Urothelium cell line (cell line): ENCODE measurements around the gene TRMT11.
"Not testable (repeated sequence)": the region's sequence is repeated elsewhere in the genome, so short reads cannot be mapped to it uniquely, and the experiment has no call there.

Experiments
- DNase-seq: peaks from one replicate; pipeline ENCODE4 v3.0.0; 2011; ENCODE audit warnings: low spot score, mixed read lengths
- FAIRE-seq: peaks from 2 replicates; lab custom pipeline; 2011; peaks lifted over from hg19 to GRCh38; lab: Jason Lieb, UNC

The TRMT11 gene

GRCh38 chr6:125986301-125987025 lies at the start of gene TRMT11:
TSS of gene TRMT11 (plus strand) at chr6:125986540. CDS start at chr6:125986551, 11 bp downstream.
- FAIRE-seq (no peak), DNase-seq (peak; percentile 95)

DNA sequence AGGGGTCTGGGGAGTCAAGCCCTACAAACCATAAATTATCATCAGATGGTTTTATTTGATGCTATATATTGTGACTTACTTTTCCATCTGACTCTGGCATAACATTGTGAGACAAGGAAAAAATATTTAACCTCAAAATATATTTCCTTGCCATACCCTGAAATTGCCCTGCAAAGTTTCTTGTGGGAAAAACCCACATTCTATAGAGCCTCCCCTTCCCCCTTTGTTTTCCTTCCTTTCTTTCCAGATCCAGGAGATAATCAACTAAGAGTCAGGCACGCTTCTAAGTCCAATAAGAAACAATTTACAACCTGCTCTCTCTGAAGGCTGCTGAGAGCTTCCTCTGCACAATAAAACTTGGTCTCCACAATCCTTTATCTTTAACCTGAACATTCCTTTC lies 47.3 kb upstream of the TRMT11 start:
- no peak for DNase-seq
- no peak for FAIRE-seq

GRCh38 chr6:125939791-125940190 lies 46.5 kb upstream of the TRMT11 start:
- DNase-seq (no peak), FAIRE-seq (no peak)

GRCh38 chr6:125940247-125941041 lies 45.9 kb upstream of the TRMT11 start:
- no peak for FAIRE-seq

DNA sequence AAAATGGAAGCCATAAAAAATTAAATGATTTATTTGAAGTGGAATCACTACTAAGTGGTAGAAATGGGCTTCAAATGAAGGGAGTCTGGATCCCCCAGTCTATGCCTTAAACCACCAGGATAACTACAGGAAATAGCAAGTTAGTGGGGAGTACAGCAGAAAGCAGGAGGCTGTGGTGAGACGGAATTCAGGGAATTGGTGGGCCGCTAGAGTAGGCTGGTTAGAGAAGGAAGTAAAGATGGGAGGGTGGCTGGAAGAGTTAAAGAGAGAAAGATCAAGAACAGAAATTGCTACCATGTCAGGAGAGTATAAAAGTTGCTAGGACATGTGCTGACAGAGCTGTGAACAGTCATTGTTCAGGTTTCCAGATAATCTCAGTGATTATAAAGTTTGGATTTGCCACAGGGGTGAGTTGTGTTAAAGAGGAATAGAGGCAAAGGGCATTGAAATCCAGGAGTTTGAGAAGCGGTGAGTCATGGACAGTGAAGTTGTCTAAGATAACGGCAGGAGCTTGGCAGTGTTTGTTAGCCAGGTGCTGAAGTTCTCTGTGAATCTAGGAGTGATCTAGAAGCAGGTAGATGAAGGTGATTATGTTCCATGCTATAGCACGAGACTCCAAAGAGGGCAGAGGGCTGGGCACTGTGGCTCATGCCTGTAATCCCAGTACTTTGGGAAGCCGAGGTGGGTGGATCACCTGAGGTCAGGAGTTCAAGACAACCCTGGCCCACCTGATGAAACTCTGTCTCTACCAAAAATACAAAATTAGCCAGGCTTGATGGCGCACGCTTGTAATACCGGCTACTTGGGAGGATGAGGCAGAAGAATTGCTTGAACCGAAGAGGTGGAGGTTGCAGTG lies 43.4 kb upstream of the TRMT11 start:
- DNase-seq (no peak), FAIRE-seq (no peak)

More at GRCh38 chr6:125940247-125941041, 45.9 kb upstream of the TRMT11 start:
- DNase-seq: no peak

DNA sequence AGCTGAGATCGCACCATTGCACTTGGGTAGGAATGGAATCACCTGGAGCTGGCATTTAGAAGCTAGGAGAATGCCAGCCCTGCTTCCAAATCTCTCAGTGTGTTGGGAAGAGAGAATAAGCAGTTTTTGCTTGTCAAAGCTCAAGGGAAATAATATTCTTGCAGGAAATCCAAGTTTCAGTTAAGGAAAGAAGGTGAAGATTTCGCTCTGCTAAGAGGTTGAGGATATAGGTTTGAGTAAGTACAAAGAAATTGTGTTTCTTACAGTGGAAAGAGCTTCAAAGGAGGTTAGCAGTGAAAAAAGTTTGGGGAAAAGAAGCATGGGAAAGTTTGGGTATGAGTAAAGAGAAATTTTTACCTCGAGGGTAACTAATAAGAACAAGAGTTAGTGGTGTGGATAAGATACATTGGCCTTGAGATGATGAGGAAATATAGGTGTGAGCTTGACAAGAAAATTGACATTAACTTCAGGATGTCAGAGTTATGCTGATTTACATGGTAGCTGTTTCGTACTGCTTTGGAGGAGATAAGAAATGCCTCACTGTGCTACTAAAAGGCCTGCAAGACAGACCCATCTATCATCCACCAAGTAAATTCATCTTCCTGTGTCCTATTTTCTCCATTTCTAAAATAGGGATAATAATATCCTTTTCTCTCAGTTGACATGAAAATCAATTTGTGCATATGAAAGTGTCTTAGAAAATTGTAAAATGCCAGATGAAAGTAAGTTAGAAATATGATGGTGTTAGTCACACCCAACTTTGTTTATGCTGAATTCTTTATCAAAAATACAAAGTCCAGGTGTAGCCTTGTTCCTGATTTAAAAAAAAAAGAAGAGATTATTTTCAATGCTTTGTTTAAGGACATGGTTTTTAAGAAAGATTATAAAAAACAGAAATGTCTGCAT lies 42.6 kb upstream of the TRMT11 start:
- no peak for DNase-seq
- FAIRE-seq: no peak

DNA sequence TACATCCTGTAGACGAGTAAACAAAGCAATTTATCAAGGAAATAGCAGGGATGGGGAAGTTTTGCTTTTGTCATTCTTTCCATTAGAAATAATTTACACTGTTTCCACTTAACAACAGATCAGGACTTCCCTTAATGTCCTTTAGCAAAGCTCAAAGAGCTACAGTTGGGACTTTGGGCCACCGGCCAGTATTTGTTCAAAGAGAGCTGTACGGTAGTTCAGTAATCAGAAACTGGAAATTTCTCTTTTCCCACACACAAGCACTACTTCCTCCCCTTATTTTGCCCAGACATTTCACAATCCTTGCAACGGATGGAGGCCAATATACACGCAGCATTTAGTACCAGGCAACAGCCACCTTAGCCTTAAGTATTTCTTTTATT lies 41.9 kb upstream of the TRMT11 start:
- DNase-seq: no peak
- FAIRE-seq: no peak

DNA sequence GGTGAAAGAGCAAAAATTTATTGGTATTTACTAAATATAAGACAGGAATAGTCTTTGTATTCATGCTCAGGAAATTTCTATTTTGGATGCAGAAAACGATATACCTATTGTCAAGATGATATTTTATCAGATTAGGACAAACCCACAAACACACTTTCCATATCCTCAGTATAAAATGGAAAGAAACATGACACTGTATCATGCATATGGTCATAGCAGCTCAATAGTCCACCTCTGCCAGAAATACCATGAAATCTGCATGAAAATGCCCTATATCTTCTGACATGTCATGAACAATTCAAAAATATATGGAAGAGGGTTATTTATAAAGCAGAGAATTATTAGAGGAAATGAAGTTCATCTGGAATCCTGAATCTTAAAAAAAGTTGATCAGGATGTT lies 41.4 kb upstream of the TRMT11 start:
- FAIRE-seq (no peak), DNase-seq (no peak)

DNA sequence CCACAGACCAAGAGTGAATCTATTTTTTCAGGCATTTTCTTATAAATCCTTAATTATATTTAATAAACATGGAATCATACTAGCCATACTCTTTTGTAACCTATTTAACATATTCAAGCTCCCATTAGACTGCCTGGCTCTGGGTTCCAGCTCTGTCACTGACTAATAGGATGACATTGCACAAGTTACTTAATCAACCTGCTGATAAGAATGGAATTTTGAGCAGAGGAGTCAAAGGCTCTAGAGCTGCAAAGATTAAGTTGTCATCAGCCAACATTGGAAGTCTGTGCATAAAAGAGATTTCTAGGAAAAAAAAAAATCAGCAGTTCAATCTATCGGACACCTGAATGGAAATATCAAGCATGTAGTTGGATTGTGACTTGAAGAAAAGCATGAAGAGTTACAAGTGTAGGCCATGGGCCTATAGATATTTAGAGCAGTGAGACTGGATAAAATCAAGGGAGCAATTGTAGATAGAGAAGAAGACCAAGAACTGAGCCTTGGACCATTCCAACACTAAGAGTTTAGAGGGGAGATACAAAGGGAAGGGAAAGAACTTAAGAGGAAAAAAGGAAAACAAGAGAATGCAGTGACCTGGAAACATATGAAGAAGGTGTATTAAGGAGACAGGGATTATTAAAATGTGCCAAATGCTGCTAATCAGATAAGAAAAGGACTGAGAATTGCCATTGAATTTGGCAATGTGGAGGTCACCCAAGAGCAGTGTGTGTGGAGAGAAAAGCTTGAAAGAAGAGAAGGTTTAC lies 40.8 kb upstream of the TRMT11 start:
- DNase-seq: no peak
- no peak for FAIRE-seq

- DNase-seq (no peak), FAIRE-seq (no peak)
These were observed 38.7 kb upstream of the TRMT11 start for GRCh38 chr6:125947615-125948014.

DNA sequence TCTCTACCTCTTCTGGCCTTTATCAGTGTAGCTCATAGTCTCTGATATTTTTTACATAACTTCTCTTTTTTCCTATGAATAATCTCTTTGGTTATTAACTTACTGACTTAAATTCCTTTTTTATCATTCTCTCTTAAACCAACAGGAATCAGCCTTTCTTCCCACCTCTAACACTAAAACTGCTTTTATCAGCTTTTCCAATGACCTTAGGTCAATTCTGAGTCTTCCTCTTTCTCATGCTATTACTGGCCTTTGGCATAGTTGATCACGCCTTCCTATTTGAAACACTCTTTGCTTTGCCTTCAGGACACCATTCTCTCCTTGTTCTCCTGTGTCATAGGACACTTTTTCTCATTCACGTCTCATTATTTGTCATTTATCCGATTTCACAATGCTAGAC lies 37.9 kb upstream of the TRMT11 start:
- DNase-seq: no peak
- no peak for FAIRE-seq

GRCh38 chr6:125949069-125949468 lies 37.3 kb upstream of the TRMT11 start:
- FAIRE-seq: no peak

DNA sequence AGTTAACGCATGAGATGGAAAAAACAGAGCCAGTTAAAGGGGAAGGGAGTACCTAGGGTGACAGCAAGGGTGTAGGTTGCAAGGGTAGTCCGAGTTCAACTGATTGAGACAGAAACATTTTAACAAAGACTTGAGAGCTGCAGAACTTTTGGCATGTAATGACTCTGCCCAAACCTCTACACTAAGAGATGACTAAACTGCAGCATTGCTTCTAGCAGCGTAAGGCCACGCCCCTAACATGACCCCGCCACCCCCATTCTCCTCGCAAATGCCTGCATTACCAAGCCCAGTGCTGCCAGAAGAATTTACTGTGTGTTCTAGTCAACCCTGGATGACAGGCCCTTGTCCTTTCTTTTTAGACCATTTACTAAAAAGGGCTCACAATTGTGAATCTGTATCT lies 36.0 kb upstream of the TRMT11 start:
- no peak for FAIRE-seq
- DNase-seq: no peak

More at GRCh38 chr6:125949069-125949468, 37.3 kb upstream of the TRMT11 start:
- DNase-seq: no peak

DNA sequence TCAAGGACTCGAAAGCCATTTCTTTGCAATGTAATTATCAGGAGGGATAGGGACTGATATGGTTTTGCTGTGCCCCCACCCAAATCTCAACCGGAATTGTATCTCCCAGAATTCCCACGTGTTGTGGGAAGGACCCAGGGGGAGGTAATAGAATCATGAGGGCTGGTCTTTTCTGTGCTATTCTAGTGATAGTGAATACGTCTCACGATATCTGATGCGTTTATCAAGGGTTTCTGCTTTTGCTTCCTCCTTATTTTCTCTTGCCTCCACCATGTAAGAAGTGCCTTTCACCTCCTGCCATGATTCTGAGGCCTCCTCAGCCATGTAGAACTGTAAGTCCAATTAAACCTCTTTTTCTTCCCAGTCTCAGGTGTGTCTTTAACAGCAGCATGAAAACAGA lies 35.6 kb upstream of the TRMT11 start:
- DNase-seq, FAIRE-seq: not testable (repeated sequence)

- FAIRE-seq (no peak), DNase-seq (no peak)
These were observed 35.0 kb upstream of the TRMT11 start for GRCh38 chr6:125951323-125951722.

DNA sequence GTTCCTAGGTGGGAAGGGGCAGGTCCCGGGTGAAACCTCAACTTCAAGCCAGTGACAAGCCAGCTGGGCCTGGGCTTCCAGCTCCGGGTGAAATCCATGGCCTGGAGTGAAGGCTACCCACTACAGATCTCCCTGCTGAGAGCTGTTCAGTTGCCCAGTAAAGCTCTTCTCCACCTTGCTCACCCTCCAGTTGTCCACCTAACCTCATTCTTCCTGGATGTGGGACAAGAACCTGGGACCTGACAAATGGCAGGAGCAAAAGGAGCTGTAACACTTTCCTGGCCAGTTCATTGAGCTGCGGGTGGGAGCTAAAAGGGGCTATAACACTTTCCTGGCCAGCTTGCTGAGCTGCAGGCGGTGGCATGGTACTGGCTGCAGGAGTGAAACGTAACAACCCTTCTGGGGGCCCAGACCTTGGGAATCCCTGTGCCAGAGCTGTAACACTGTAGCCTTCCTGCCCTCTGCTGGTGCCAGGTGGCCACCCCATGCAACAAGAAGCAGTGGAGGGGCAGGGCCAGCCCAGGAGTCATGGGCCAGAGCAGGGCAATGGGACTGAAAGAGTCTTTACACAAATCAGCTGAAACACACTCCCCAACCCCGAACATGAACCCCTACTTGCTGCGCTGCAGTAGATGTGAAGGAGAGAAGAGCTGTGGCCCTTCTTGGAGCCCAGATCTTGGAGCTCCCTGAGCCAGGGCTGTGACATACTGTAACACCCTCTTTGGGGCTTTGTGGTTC lies 33.4 kb upstream of the TRMT11 start:
- peak; percentile 37 for DNase-seq
- FAIRE-seq: no peak

DNA sequence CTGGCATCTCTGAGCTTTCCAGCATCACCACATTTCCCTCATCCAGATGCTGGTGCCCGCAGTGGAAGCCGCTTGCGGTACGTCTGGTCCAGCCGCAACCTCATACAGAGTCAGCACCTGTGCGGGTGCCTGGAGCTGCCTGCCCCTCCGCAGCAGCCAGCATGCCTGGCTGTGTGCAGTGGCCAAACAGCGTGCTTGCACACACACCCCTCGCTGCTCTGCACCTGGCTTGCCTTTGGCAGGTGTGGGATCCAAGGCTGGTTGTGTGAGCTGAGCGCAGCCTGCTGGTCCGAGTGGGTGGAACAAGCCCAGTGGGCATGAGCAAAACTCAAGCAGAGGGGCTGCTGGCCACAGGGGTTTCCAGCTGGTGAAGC lies 32.9 kb upstream of the TRMT11 start:
- DNase-seq: no peak
- FAIRE-seq: no peak

GRCh38 chr6:125954735-125955339 lies 31.5 kb upstream of the TRMT11 start:
- DNase-seq: no peak
- no peak for FAIRE-seq
